ENCODE measurements around the gene DBH.
"Not testable (repeated sequence)": the region's sequence is repeated elsewhere in the genome, so short reads cannot be mapped to it uniquely, and the experiment has no call there.

Gene DBH

DNA sequence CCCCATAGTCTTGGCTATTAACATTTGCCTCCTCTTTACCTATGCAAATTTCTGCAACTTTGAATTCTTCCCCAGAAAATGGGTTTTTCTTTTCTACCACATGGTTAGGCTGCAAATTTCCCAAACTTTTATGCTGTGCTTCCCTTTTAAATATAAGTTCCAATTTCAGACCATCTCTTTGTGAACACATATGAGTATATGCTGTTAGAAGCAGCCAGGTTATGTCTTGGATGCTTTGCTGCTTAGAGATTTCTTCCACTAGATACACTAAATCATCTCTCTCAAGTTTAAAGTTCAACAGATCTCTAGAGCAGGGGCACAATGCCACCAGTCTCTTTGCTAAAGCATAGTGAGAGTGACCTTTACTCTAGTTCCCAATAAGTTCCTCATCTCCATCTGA is 10.2 kb upstream of the DBH start:
- DNase-seq (ENCODE audit: low read depth) = not testable (repeated sequence)

GRCh38 chr9:133627341-133627740 is 8.8 kb upstream of the DBH start:
- DNase-seq (ENCODE audit: low read depth) = no peak

DNA sequence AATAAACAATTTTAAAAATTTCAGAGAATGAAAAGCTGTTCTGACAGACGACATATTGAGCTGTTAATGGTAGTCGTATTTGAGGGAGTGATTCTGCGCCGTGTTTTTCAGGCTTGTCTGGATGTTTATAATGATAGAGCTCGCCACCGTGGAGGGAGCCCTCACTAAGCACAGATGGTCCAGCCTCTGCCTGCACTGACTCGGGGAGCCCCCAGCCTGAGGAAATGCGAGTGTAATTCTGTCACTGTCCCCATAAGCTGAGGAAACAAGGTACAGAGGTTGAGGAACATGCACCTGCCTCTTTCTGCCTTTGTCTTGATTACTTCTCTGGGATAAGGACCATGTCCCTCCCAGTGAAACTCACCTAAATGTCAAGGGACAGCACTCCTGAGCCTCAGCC is 7.4 kb upstream of the DBH start:
- no peak for DNase-seq (ENCODE audit: low read depth)

DNA sequence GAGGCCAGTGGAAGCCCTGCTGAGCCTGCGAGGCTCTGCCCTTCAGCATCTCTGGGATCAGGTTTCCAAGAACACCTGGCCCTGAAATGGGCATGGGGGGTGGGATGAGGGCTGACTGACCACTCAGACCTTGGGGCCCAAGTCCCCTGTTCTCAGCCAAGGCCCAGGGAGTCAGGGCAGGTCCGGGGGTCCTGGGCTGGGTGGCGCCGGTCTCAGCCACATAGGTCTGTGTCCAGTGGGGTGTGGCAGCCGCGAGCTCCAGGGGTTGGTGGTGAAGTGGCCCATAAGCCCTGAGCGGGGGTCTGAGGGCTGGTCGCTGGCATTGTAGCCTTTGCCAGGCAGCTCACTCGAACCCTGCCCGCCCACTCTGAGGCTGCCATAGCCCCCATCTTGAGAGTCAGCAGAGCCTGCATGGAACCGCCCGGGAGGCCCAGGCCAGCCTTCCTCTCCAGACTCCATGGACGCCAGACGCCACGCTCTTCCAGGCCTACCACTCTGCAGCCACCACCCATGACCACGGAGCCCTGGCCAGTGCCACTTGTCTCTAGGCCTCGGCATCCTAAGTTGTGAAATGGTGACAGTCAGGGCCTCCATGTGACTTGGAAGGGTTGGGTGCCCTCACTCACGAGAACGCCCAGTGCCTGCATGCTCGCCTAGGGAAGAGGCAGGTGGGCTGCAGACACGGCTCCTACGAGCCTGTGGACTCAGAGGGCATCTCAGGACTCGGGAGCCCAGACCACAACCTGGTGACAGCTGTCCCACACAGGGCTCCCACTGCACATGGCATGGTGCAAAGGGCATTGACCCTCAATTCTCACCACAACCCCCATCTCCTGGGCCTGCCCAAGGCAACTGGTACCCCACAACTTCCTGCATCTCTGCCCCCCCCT is 6.7 kb upstream of the DBH start:
- no peak for DNase-seq (ENCODE audit: low read depth)

GRCh38 chr9:133631111-133631510 is 5.1 kb upstream of the DBH start:
- DNase-seq (ENCODE audit: low read depth) = no peak

GRCh38 chr9:133632806-133633680 is 3.1 kb upstream of the DBH start:
- DNase-seq (ENCODE audit: low read depth) = no peak

DNA sequence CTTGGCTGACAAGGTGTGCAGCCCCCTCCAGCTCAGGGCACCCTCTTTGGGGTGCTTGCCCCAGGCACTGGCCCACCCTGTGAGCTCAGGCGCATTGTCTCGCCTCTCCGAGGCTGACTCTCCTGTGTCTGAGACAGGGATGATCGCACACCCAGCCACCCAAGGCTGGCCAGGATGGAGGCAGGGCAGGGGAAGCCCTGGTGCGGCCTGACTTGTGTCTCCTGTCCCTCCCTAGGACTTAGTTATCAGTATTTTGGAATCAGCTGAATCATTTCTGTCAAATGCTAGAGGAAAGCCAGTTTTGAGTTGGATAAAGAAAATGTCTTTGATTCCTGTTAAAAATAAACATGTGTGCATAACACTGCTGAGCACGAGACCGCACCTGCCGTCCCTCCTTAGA is 2.5 kb upstream of the DBH start:
- no peak for DNase-seq (ENCODE audit: low read depth)

DNA sequence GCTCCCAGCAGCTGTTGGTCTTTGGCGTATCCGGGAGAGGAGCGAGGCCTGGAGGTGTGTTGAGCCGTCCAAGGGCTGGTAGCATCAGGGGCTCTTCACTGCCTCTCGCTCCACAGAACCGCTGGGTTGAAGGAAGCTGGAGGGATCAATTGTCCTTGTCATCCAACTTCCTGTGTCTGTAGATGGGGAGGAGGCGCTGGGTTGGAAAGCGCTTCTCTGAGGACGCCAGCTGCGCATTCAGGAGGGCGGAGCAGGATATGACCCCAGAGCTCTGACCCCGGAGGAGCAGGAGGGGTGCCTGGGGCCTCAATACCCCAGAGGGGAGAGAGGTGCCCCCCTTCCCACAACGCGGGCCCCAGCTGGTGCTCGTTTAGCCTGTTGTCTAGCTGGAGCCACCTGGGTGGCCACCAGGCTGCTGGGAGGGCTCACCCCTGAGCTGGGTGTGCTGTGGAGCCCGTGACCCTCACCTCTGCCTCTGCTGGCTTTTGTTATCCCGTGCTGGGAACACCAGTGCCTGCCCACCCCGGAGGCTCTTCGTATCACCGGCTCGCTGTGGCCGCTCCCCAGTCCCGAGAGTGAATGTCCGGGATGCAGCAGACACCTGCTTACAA is 2.0 kb upstream of the DBH start:
- DNase-seq (ENCODE audit: low read depth) = no peak

DNA sequence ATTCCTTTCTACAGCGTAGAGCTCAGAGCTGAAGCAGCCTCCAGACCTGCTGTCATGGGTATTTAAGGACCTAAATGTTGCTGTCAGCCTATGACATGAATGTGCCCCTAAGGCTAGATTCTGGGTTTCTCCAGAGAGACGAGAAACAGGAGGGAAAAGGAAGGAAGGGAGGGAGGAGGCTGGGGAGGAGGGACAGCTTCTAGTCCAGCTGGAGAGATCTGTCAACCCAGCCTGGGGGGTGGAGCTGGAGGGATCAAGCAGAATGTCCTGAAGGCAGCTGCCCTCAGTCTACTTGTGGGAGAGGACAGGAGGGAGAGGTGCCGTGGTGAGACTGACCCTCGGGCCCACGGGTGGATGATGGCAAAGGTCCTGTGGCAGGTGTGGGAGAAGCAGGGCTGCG is 1.1 kb upstream of the DBH start:
- DNase-seq (ENCODE audit: low read depth) = no peak

DNA sequence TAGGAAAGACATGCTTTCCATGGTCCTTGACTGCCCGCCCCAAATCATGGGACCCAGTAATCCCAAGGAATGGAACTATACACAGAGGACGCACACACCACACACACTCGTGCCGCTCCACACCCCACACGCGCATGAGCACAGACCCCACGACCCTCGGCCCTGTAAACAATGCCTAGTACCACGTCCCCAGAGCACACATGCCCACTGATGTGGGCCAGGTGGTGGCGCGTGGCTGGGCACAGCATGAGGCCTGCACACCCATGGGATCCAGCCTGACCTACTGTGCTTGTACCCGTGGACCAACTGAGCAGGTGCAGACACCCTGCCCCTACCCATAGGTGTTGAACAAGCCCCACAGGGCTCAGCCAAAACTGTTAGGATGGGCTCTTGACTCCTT is 739 bp downstream of the DBH start:
- no peak for DNase-seq (ENCODE audit: low read depth)

DNA sequence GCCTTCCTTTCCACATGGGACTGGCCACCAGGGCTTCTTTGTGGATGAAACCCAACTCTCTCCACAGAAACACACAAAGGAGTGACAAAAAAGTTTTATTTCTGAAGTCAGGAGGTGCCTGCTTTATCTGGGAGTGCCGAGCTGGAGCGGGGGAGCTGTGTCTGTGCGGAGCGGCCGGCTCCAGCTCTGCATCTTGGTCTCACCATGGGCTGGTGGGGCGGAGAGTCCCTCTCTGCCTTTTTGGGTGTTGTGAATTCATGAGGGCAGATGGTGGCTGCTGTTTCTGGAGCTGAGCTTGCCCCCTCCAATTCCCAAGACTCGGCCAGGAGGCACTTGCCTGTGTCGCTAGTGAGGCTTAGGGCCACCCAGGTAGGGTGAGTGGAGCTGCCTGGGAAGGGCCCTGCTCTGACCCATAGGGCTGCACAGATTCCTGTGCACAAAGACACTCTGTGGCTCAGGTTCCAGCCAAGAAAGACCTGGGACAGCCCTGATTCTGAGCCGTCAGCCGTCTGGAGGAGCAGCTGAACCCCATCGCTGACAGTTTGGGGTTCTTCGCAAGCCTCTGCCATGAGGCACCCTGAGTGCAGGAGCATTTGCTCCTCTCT is 1.4 kb downstream of the DBH start:
- no peak for DNase-seq (ENCODE audit: low read depth)

DNA sequence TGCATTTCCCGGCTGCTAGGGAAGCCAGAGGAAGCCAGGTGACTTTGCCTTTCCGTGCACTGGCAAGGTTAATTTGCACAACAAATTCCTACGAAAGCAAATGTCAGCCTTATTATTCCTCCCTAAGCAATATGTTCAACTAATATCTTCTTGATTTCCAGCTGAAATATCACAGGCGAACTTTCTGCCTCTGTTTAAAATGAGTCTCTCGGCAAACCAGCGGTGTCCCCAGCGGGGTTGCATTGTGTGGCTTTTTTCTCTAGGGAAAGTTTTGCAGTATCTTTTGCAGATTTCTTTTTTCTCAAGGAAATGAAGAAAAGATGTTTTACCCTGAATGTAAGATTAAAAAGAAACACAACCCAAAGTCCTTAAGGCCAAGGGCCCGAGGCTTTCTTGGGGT is 1.9 kb downstream of the DBH start:
- DNase-seq (ENCODE audit: low read depth) = no peak

GRCh38 chr9:133638711-133639110 is 2.5 kb downstream of the DBH start:
- DNase-seq (ENCODE audit: low read depth) = no peak

GRCh38 chr9:133639613-133640012 is 3.5 kb downstream of the DBH start:
- no peak for DNase-seq (ENCODE audit: low read depth)

GRCh38 chr9:133640160-133640559 is 4.0 kb downstream of the DBH start:
- no peak for DNase-seq (ENCODE audit: low read depth)

DNA sequence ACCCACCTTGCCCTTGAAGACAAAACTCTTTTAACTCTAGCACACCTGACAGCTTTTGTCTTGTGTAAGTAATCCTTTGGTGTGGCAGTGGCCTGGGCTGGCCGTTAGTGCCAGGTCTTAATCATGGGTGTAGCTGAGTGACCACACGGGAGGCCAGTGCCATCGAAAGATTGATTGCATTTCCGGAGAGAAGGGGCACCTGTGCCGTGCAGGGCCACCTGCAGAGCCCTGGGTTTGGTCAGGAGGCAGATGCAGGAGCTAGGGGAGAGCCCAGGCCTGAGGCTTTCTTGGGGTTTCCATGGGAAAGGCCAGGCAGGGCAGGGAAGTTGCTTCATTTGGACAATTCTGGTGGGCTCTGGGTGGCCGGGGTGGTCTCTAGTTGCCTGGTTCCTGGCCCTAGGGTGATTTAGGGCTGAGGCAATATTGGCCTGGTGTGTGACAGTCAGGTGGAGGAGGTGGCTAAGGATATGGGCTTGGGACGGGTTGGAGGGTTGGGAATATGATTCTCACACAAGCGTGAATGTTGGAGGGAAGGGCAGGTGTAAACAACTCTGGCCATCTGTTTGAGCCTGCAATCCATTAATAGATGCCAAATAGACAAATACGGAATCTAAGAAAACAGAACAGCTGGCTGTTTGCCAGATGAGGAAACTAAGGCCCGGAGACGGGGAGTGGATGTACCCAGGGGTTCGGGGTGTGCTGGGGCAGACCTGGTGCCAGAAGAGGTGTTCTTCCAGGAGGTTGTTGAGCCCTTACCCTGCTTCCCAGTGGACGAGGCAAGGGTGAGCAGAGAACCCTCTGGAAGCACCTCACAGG is 4.6 kb downstream of the DBH start:
- DNase-seq (ENCODE audit: low read depth) = no peak

DNA sequence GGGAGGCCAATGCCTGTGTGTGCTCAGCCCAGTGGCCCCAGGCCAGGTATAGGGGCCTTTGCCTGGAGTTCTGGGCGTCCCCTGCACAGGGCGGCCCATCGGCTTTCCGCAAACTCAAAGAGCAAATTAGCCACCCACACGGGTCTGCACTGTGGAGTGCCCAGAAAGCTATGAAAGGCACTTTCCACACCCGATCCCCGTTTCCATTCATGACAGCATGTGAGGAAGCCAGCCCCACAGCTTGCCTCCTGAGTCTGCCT is 5.2 kb downstream of the DBH start:
- DNase-seq (ENCODE audit: low read depth) = no peak

DNA sequence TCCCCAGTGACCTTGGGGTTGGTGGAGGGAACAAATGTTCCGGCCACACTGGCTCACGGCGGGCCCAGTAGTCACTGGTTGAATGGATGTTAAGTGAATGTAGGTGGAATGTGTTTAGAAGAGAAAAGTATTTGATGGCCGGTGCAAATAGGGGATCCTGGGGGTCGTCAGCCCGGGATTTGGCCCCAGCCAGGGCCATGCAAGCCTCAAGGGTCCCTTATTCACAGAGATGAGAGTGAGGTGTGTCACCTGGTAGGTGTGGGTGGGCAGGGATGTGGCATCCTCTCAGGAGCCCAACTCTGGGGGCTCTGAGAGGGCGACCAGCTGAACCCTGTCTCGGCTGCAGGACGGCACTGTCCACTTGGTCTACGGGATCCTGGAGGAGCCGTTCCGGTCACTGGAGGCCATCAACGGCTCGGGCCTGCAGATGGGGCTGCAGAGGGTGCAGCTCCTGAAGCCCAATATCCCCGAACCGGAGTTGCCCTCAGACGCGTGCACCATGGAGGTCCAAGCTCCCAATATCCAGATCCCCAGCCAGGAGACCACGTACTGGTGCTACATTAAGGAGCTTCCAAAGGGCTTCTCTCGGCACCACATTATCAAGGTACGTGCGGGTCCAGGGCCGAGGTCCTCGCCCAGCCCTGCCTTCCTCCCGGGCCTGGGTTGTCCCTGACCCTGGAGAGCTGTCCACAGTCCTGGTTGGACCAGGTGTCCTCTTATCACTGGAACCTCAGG is 5.9 kb downstream of the DBH start:
- no peak for DNase-seq (ENCODE audit: low read depth)

GRCh38 chr9:133642708-133643361 is 6.7 kb downstream of the DBH start:
- DNase-seq (ENCODE audit: low read depth) = no peak

DNA sequence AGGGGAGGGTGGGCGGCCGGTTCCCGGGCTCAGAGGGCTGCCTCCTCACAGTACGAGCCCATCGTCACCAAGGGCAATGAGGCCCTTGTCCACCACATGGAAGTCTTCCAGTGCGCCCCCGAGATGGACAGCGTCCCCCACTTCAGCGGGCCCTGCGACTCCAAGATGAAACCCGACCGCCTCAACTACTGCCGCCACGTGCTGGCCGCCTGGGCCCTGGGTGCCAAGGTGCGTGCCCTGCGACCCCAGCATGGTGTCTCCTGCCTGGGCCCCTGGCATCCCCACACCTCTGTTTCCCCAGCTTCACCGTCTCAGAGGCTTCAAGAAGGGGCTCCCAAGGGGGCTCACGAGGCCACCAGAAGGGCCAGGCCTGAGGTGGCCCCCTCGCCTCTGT is 7.2 kb downstream of the DBH start:
- DNase-seq (ENCODE audit: low read depth) = no peak
